GM12865 (cell line): ENCODE results near the gene ADCY4.

ENCODE experiments used
- DNase-seq: peaks from one replicate; pipeline ENCODE4 v3.0.0; 2010; ENCODE audit warnings: low read depth
- H3K4me3 ChIP-seq: 2 replicates; pipeline ENCODE4 v1.5.1; 2011; ENCODE audit warnings: mild to moderate bottlenecking, low read depth, low read length, control low read depth
- CTCF ChIP-seq: IDR thresholded peaks from 2 replicates; pipeline ENCODE4 v1.5.1; 2011; ENCODE audit warnings: low read length, control low read depth, low read depth, inconsistent platforms; ENCODE audit not compliant: insufficient read depth; ENCODE audit errors: missing control alignments

ADCY4 gene

GRCh38 chr14:24269368-24269767, 65.5 kb downstream of the ADCY4 start:
- TF ChIP-seq CTCF = no peak
- no peak overlapping the region for H3K4me3 ChIP-seq
- DNase-seq = no peak
